ENCODE measurements around the gene HCN3.
"Not testable (repeated sequence)": the region's sequence is repeated elsewhere in the genome, so short reads cannot be mapped to it uniquely, and the experiment has no call there.

Gene HCN3

GRCh38 chr1:155328856-155329255 is 51.6 kb downstream of the HCN3 start:
- not testable (repeated sequence) for DNase-seq (ENCODE audit: extremely low read depth in 1 of 2, low read depth in 1 of 2)

GRCh38 chr1:155329980-155330598 is 52.8 kb downstream of the HCN3 start:
- no peak for DNase-seq (ENCODE audit: extremely low read depth in 1 of 2, low read depth in 1 of 2)

- DNase-seq (ENCODE audit: extremely low read depth in 1 of 2, low read depth in 1 of 2), result no peak
These were observed 57.7 kb downstream of the HCN3 start for GRCh38 chr1:155334962-155335361.
